Measurements from ENCODE around the gene UGT1A7. TPM values are rescaled to one million over a fixed set of nuclear protein-coding genes. Genes with fewer than 3 reads are reported as not detected.

The UGT1A7 gene
- total RNA-seq, 1 donor from 2014 or later: 0.53 TPM

DNA sequence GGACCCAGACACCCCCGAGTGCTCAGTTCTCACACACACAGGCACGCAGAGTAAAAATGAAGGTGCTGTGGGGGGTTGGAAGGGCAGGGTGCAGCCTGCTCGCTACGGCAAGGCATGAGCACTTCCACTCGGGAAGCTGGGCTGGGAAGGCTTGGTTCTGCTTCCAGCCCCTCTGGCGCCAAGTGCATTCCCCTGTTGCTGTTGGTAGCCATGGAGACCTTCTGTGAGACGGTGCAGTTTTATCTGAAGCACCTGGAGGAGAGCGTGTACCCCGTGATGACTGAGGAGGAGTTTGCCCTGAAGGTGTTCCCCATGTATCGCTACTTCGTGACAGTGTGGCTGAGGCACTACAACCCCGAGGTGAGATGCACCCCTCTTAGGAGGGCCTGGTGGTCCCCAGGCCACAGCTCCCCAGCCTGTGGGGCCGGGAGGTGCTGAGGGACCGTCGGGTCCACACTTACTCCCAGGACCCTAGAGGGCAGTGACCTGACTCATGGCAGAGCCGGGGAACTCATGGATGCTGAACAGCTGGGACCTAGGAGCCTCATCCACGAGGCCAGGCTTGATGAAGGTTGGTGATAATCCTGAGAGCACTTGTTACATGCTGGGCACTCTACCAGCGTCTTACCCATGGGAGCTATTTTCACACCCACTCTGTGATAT, 111.9 kb downstream of the UGT1A7 start:
- TF ChIP-seq, protein P1, sequence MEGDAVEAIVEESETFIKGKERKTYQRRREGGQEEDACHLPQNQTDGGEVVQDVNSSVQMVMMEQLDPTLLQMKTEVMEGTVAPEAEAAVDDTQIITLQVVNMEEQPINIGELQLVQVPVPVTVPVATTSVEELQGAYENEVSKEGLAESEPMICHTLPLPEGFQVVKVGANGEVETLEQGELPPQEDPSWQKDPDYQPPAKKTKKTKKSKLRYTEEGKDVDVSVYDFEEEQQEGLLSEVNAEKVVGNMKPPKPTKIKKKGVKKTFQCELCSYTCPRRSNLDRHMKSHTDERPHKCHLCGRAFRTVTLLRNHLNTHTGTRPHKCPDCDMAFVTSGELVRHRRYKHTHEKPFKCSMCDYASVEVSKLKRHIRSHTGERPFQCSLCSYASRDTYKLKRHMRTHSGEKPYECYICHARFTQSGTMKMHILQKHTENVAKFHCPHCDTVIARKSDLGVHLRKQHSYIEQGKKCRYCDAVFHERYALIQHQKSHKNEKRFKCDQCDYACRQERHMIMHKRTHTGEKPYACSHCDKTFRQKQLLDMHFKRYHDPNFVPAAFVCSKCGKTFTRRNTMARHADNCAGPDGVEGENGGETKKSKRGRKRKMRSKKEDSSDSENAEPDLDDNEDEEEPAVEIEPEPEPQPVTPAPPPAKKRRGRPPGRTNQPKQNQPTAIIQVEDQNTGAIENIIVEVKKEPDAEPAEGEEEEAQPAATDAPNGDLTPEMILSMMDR (IDR thresholded peaks at IDR 0.05; ENCODE audit: insufficient read depth, low read length, severe bottlenecking): no peak
- FAIRE-seq (no peak), DNase-seq (ENCODE audit: low read depth) (no peak)
- H3K36me3 ChIP-seq (ENCODE audit: control insufficient read depth, insufficient read depth, low read length): no peaks in the 10 kb centered on the region
- H3K27me3 ChIP-seq (ENCODE audit: control insufficient read depth, insufficient read depth, low read length): no peaks in the 10 kb centered on the region
- no peak overlapping the region for H3K4me3 ChIP-seq (ENCODE audit: low read depth, low read length)

DNA sequence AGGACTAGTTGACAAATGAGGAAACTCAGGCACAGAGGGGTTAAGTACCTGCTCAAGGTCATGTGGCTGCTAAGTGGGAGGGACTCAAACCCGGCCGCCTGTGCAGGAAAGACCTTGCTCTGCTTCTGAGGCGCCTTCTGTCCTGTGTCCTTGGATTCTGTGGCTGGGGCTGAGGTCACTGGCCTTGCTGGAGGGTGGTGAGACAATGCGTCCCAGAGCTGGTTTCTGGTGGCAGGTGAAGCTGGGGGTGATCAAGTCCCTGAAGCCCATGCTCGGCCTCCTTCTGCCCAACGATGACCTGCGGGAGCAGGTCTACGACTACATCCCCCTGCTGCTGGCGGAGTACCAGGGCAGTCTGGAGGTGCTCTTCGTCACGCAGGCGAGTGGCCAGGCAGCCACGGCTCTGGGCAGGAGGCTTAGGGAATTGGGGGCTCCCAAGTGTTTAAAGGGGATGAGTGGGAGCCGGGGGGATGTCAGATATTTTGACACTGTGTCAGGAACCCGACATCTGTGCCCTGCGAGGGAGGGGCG, 112.5 kb downstream of the UGT1A7 start:
- H3K36me3 ChIP-seq (ENCODE audit: control insufficient read depth, insufficient read depth, low read length): no peaks in the 10 kb centered on the region
- no peak for FAIRE-seq
- no peaks in the 10 kb centered on the region for H3K27me3 ChIP-seq (ENCODE audit: control insufficient read depth, insufficient read depth, low read length)
- TF ChIP-seq, protein P1 (IDR thresholded peaks at IDR 0.05; ENCODE audit: insufficient read depth, low read length, severe bottlenecking): no peak
- no peak for DNase-seq (ENCODE audit: low read depth)
- no peak overlapping the region for H3K4me3 ChIP-seq (ENCODE audit: low read depth, low read length)

DNA sequence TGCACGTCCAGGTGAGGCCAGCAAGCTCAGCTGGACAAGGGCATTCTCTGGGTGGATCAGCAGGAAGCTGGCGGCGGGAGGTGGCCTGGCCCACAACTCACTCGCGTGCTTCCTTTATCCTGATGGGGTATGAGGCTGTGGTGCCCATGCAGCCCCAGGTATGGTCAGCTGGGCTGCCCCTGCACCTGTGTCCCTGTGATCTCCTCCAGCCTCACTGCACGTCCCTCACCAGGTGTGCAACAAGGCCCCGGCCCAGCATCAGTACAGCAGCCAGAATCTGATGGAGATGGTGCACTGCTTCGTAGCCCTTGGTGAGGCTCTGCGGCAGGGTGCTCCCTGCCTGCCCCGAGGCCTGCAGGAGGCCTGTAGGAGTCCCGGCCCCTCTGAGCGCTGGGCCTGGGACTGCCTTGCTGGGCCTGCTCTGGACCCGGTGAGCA, 114.1 kb downstream of the UGT1A7 start:
- FAIRE-seq (no peak), DNase-seq (ENCODE audit: low read depth) (no peak)
- H3K27me3 ChIP-seq (ENCODE audit: control insufficient read depth, insufficient read depth, low read length): no peaks in the 10 kb centered on the region
- TF ChIP-seq, protein P1 (IDR thresholded peaks at IDR 0.05; ENCODE audit: insufficient read depth, low read length, severe bottlenecking): no peak
- H3K4me3 ChIP-seq (ENCODE audit: low read depth, low read length): no peak overlapping the region
- no peaks in the 10 kb centered on the region for H3K36me3 ChIP-seq (ENCODE audit: control insufficient read depth, insufficient read depth, low read length)

DNA sequence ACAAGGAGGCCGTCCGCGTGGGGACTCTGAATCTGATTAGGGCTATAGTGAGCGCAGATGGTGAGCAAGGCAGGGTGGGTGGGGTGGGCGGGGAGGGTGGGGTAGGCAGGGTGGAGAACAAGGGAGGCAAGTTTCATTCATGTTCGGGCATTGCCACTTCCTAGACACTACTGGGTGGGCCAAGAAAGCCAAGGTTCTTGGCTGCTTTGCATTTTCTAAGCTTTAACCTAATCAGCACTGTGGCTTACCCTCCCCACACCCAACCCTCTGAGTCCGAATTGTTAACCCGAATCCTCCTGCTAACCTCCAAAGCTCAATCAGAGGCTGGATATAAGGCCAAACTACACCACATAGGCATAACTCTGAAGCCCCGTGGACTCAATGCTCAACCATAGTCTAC, 114.6 kb downstream of the UGT1A7 start:
- Histone ChIP-seq H3K4me3 (ENCODE audit: low read depth, low read length) (no peak overlapping the region), H3K27me3 (ENCODE audit: control insufficient read depth, insufficient read depth, low read length) (no peaks in the 10 kb centered on the region), H3K36me3 (ENCODE audit: control insufficient read depth, insufficient read depth, low read length) (no peaks in the 10 kb centered on the region)
- DNase-seq (ENCODE audit: low read depth) (no peak), FAIRE-seq (no peak)
- TF ChIP-seq, protein P1 (IDR thresholded peaks at IDR 0.05; ENCODE audit: insufficient read depth, low read length, severe bottlenecking): no peak

DNA sequence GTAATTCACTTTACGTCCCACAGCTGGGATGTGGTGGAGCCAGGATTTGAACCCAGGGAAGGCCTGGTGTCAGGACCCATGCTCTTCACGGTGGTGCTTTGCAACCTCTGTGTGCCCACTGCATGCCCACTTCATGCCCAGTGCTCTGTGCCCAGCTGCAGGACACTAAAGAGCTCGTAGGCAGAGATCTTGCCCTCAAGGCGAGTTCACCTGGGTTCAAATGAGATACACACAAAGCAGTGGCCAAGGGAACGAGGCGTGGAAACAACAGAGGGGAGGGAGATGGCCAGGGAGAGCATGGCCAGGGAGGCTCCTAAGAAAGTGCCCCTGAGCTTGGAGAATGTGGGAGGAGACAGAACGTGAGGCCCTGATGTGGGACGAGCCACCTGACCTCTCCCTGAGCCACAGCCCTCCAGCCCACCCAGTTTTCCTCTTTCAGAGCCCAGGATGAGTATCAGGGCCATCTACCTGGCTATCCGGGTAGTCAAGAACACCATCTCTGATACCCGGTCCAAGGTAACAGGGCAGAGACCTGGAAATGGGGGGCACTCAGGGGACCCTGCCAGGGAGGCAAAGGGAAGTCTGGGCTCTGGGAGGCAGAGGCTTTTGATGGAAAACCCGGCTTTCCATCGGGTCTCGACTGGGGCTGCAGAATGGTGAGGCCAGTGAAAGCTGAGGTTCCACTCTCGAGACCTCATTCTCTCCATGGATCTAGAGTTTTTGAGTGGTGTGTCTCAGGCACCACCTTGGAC, 116.8 kb downstream of the UGT1A7 start:
- DNase-seq (ENCODE audit: low read depth) (no peak), FAIRE-seq (no peak)
- Histone ChIP-seq H3K36me3 (ENCODE audit: control insufficient read depth, insufficient read depth, low read length) (no peaks in the 10 kb centered on the region), H3K27me3 (ENCODE audit: control insufficient read depth, insufficient read depth, low read length) (no peaks in the 10 kb centered on the region), H3K4me3 (ENCODE audit: low read depth, low read length) (no peak overlapping the region)
- TF ChIP-seq, protein P1 (IDR thresholded peaks at IDR 0.05; ENCODE audit: insufficient read depth, low read length, severe bottlenecking): no peak
